WTC11 (cell line): Measurements from ENCODE around the gene CAMK2B. TPM values are rescaled to one million over a fixed set of nuclear protein-coding genes. Genes with fewer than 3 reads are reported as not detected.

ENCODE experiments used
- ATAC-seq: fragments of 200-7000 bp; cut with Tn5 transposase; 2 replicates; pipeline ENCODE4 v1.10.0; 2021; ENCODE audit warnings: mild to moderate bottlenecking, moderate library complexity
- CTCF ChIA-PET: fragments of 300-600 bp; sonication (Branson Sonifier 250); formaldehyde crosslinking; loops from one replicate; lab custom pipeline; 2021; ENCODE audit warnings: antibody characterized with exemption; lab: Charles Lee
- POLR2A ChIA-PET: fragments of 350-600 bp; sonication (Branson Sonifier 250); formaldehyde crosslinking; loops from one replicate; lab custom pipeline; 2021; ENCODE audit warnings: antibody characterized with exemption; lab: Charles Lee
- DNase-seq: peaks from one replicate; pipeline ENCODE4 v3.0.0; 2021; ENCODE audit warnings: low spot score
- H3K27ac Mint-ChIP-seq: 2 replicates; pipeline ENCODE4 v1.8.0; 2021; ENCODE audit warnings: mixed read lengths
- H3K27me3 Mint-ChIP-seq: 2 replicates; pipeline ENCODE4 v1.8.0; 2021; ENCODE audit warnings: low read depth, mild to moderate bottlenecking, moderate library complexity, mixed read lengths
- H3K36me3 Mint-ChIP-seq: 2 replicates; pipeline ENCODE4 v1.8.0; 2021; ENCODE audit warnings: mixed read lengths
- H3K4me1 Mint-ChIP-seq: 2 replicates; pipeline ENCODE4 v1.8.0; 2022; ENCODE audit warnings: mixed read lengths
- H3K4me3 Mint-ChIP-seq: 2 replicates; pipeline ENCODE4 v1.8.0; 2021; ENCODE audit warnings: mild to moderate bottlenecking, moderate library complexity, mixed read lengths
- H3K9me3 Mint-ChIP-seq: 2 replicates; pipeline ENCODE4 v1.8.0; 2021; ENCODE audit warnings: mixed read lengths
- ATF6 ChIP-seq: sonication (generic); formaldehyde crosslinking; IDR thresholded peaks from 2 replicates; pipeline ENCODE4 v1.8.1; 2023; ENCODE audit warnings: mild to moderate bottlenecking, missing genetic modification reagents
- CBFB ChIP-seq: sonication (generic); formaldehyde crosslinking; IDR thresholded peaks from 2 replicates; pipeline ENCODE4 v1.8.1; 2022; ENCODE audit warnings: mild to moderate bottlenecking, low read depth, missing genetic modification reagents
- CDX4 ChIP-seq: fragments of 250-450 bp; sonication (Bioruptor Pico); IDR thresholded peaks from 2 replicates; pipeline ENCODE4 v1.9.0; 2021; ENCODE audit warnings: moderate library complexity, mild to moderate bottlenecking, inconsistent platforms, borderline replicate concordance
- FOXJ3 ChIP-seq: sonication (generic); formaldehyde crosslinking; IDR thresholded peaks from 2 replicates; pipeline ENCODE4 v1.9.0; 2021; ENCODE audit warnings: missing genetic modification reagents, mild to moderate bottlenecking, borderline replicate concordance
- FOXP1 ChIP-seq: sonication (generic); formaldehyde crosslinking; IDR thresholded peaks from 2 replicates; pipeline ENCODE4 v1.8.0; 2022; ENCODE audit warnings: missing genetic modification reagents, mild to moderate bottlenecking, moderate library complexity, borderline replicate concordance
- HMGA2 ChIP-seq: fragments of 250-450 bp; sonication (Bioruptor Pico); IDR thresholded peaks from 2 replicates; pipeline ENCODE4 v1.4.0; 2021; ENCODE audit warnings: mild to moderate bottlenecking, moderate library complexity
- JUN ChIP-seq: sonication (generic); formaldehyde crosslinking; IDR thresholded peaks from 2 replicates; pipeline ENCODE4 v1.8.0; 2023; ENCODE audit warnings: mild to moderate bottlenecking, missing genetic modification reagents
- RORB ChIP-seq: fragments of 250-450 bp; sonication (Bioruptor Pico); IDR thresholded peaks from 2 replicates; pipeline ENCODE4 v1.9.0; 2021; ENCODE audit warnings: mild to moderate bottlenecking
- SMAD3 ChIP-seq: sonication (generic); formaldehyde crosslinking; IDR thresholded peaks from 2 replicates; pipeline ENCODE4 v1.8.0; 2022; ENCODE audit warnings: missing genetic modification reagents, mild to moderate bottlenecking, borderline replicate concordance
- SMAD4 ChIP-seq: sonication (generic); formaldehyde crosslinking; IDR thresholded peaks from 2 replicates; pipeline ENCODE4 v1.8.0; 2022; ENCODE audit warnings: mild to moderate bottlenecking, missing genetic modification reagents
- SOX15 ChIP-seq: fragments of 250-450 bp; sonication (Bioruptor Pico); IDR thresholded peaks from 2 replicates; pipeline ENCODE4 v1.9.0; 2021; ENCODE audit warnings: mild to moderate bottlenecking
- USF2 ChIP-seq: sonication (generic); formaldehyde crosslinking; IDR thresholded peaks from 2 replicates; pipeline ENCODE4 v1.8.1; 2023; ENCODE audit warnings: mild to moderate bottlenecking, missing genetic modification reagents, moderate library complexity
- ZNF232 ChIP-seq: sonication (generic); formaldehyde crosslinking; IDR thresholded peaks from 2 replicates; pipeline ENCODE4 v1.8.0; 2022; ENCODE audit warnings: mild to moderate bottlenecking, missing genetic modification reagents
- ZNF425 ChIP-seq: fragments of 250-450 bp; sonication (Bioruptor Pico); conservative IDR thresholded peaks from 2 replicates; pipeline ENCODE4 v1.9.0; 2021; ENCODE audit warnings: mild to moderate bottlenecking
- total RNA-seq: library from RNA; stranded (reverse); gene quantifications from 3 replicates; pipeline ENCODE4 v1.2.3, GENCODE V29; 2021
- TF ChIP-seq, protein P1 (sequence below): sonication (generic); formaldehyde crosslinking; IDR thresholded peaks from 2 replicates; pipeline ENCODE4 v1.8.1; 2022; ENCODE audit warnings: mild to moderate bottlenecking, moderate library complexity, missing genetic modification reagents
- TF ChIP-seq, protein P2 (sequence below): sonication (generic); formaldehyde crosslinking; IDR thresholded peaks from 2 replicates; pipeline ENCODE4 v1.8.1; 2022; ENCODE audit warnings: low read depth, mild to moderate bottlenecking, moderate library complexity, missing genetic modification reagents, borderline replicate concordance
- TF ChIP-seq, protein P3 (sequence below): sonication (generic); formaldehyde crosslinking; IDR thresholded peaks from 2 replicates; pipeline ENCODE4 v1.8.0; 2022; ENCODE audit warnings: mild to moderate bottlenecking, missing genetic modification reagents
- TF ChIP-seq, protein P4 (sequence below): fragments of 250-450 bp; sonication (Bioruptor Pico); IDR thresholded peaks from 2 replicates; pipeline ENCODE4 v1.9.0; 2021; ENCODE audit warnings: mild to moderate bottlenecking

CAMK2B gene
- total RNA-seq, 1 experiment from 2014 or later, result 0.44 TPM

DNA sequence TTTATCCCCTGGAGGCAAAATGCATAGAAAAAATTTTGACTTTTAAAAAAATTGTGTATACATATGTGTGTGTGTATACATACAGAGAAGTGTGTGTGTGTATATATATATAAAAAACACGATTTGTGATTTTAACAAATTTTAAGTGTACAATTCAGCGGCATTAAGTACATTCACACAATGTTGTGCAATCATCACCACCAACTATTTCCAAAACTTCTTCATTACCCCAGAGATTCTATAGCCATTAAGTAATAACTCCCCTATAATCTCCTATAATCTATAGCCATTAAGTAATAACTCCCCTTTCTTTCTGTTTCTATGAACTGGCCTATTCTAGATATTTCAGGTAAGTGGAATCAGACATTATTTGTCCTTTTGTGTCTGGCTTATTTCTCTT is 20.7 kb upstream of the CAMK2B start:
- POLR2A ChIA-PET, result no interaction called here
- no peaks in the 10 kb centered on the region for H3K4me1 Mint-ChIP-seq

GRCh38 chr7:44341401-44341800 is 16.0 kb upstream of the CAMK2B start:
- POLR2A ChIA-PET, result no interaction called here
- Mint-ChIP-seq H3K4me3 (no peak overlapping the region), H3K27me3 (peaks cover 10% of the 10 kb centered on the region), H3K36me3 (no peaks in the 10 kb centered on the region), H3K27ac (no peak overlapping the region), H3K9me3 (peaks cover 25% of the 10 kb centered on the region), H3K4me1 (peaks cover 1% of the 10 kb centered on the region)
- ATAC-seq, result no peak
- CTCF ChIA-PET, result no interaction called here
- no peak for DNase-seq
- no peak for TF ChIP-seq FOXJ3
- no peak for TF ChIP-seq HMGA2
- TF ChIP-seq, protein P1, sequence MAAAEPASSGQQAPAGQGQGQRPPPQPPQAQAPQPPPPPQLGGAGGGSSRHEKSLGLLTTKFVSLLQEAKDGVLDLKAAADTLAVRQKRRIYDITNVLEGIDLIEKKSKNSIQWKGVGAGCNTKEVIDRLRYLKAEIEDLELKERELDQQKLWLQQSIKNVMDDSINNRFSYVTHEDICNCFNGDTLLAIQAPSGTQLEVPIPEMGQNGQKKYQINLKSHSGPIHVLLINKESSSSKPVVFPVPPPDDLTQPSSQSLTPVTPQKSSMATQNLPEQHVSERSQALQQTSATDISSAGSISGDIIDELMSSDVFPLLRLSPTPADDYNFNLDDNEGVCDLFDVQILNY (CRISPR knock-in tag), result no peak
- no peak for TF ChIP-seq USF2 (CRISPR knock-in tag)
- no peak for TF ChIP-seq SOX15
- TF ChIP-seq RORB, result no peak
- TF ChIP-seq, protein P2, sequence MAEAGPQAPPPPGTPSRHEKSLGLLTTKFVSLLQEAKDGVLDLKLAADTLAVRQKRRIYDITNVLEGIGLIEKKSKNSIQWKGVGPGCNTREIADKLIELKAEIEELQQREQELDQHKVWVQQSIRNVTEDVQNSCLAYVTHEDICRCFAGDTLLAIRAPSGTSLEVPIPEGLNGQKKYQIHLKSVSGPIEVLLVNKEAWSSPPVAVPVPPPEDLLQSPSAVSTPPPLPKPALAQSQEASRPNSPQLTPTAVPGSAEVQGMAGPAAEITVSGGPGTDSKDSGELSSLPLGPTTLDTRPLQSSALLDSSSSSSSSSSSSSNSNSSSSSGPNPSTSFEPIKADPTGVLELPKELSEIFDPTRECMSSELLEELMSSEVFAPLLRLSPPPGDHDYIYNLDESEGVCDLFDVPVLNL (CRISPR knock-in tag), result no peak

More for the DNA sequence above, 20.7 kb upstream of the CAMK2B start:
- H3K27me3 Mint-ChIP-seq, result peaks cover 10% of the 10 kb centered on the region
- CTCF ChIA-PET, result interaction anchor here (1.0 kb wide), 1 partner anchor 105 kb away, joined by 4 read pairs; no protein-coding TSS in a partner anchor
- H3K4me3 Mint-ChIP-seq, result no peak overlapping the region
- ATAC-seq, result no peak
- H3K9me3 Mint-ChIP-seq, result peaks cover 29% of the 10 kb centered on the region
- TF ChIP-seq ZNF232 (CRISPR knock-in tag) (no peak), SMAD4 (CRISPR knock-in tag) (no peak), FOXP1 (CRISPR knock-in tag) (no peak), JUN (CRISPR knock-in tag) (no peak), CDX4 (no peak), ZNF425 (CRISPR knock-in tag) (no peak), ATF6 (CRISPR knock-in tag) (no peak), SMAD3 (CRISPR knock-in tag) (no peak), CBFB (no peak)
- TF ChIP-seq, protein P3, sequence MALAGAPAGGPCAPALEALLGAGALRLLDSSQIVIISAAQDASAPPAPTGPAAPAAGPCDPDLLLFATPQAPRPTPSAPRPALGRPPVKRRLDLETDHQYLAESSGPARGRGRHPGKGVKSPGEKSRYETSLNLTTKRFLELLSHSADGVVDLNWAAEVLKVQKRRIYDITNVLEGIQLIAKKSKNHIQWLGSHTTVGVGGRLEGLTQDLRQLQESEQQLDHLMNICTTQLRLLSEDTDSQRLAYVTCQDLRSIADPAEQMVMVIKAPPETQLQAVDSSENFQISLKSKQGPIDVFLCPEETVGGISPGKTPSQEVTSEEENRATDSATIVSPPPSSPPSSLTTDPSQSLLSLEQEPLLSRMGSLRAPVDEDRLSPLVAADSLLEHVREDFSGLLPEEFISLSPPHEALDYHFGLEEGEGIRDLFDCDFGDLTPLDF (CRISPR knock-in tag), result no peak
- TF ChIP-seq, protein P4, sequence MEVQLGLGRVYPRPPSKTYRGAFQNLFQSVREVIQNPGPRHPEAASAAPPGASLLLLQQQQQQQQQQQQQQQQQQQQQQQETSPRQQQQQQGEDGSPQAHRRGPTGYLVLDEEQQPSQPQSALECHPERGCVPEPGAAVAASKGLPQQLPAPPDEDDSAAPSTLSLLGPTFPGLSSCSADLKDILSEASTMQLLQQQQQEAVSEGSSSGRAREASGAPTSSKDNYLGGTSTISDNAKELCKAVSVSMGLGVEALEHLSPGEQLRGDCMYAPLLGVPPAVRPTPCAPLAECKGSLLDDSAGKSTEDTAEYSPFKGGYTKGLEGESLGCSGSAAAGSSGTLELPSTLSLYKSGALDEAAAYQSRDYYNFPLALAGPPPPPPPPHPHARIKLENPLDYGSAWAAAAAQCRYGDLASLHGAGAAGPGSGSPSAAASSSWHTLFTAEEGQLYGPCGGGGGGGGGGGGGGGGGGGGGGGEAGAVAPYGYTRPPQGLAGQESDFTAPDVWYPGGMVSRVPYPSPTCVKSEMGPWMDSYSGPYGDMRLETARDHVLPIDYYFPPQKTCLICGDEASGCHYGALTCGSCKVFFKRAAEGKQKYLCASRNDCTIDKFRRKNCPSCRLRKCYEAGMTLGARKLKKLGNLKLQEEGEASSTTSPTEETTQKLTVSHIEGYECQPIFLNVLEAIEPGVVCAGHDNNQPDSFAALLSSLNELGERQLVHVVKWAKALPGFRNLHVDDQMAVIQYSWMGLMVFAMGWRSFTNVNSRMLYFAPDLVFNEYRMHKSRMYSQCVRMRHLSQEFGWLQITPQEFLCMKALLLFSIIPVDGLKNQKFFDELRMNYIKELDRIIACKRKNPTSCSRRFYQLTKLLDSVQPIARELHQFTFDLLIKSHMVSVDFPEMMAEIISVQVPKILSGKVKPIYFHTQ, result no peak
- H3K27ac Mint-ChIP-seq, result no peak overlapping the region
- DNase-seq, result no peak
- H3K36me3 Mint-ChIP-seq, result no peaks in the 10 kb centered on the region
